GM18526 (cell line): Measurements from ENCODE around the gene MAPK1.

Source experiments
- POLR2A ChIP-seq: IDR thresholded peaks from 3 replicates; pipeline ENCODE4 v1.6.1; 2011; ENCODE audit not compliant: insufficient read length; ENCODE audit errors: extremely low read depth

The MAPK1 gene

DNA sequence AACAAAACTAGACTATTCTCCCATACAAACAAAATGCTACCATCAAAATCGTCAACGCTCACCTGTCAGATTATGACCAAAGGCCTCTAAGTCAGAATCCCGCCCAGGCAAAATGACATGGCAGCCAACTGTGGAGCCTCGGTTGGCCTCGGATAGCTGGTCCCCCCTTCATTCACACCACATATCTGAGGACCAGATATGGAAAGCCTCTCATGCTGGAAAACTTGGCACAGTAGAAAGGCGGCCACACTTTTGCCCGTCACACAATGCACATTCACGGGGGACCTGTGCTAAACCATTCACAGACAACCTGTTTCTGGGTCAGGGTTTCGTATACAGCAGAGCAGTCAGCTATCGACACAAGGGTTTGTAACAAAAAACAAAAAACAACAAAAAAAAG lies 11.2 kb downstream of the MAPK1 start:
- TF ChIP-seq POLR2A = no peak

DNA sequence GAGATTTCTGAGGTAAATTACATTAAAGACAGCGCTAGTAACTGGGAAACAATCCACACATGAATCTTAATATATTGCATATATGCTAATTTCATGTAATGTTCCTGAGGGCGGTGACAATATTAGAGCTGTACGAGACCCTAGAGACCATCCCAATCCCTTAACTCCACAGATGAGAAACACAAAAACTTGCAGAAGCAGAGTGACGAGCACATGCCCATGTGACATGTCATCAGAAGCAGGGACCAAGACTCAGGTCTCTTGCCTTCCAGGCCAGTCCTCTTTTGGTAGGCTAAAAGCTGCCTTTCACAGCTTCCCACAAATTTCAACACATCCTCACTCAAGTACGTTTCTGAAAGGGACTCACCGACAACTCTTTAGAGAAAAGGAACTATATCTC lies 11.8 kb downstream of the MAPK1 start:
- no peak for TF ChIP-seq POLR2A

DNA sequence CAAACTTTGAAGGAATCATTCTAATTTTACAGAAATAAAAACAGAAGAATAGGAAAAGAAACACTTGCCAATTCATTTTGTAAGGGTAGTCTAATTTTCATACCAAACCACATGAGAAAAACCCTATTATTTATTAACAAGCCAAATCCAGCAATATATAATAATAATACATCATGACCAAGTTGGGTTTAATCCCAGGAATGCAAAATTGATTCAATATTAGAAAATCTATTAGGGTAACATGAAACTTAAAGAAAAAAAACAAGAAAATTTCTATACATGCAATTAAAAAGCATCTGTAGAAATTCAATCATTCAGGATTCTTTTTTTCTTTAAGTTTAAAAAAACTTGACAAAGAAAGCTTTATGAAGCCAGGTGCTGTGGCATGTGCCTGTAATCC lies 16.8 kb downstream of the MAPK1 start:
- TF ChIP-seq POLR2A = no peak

DNA sequence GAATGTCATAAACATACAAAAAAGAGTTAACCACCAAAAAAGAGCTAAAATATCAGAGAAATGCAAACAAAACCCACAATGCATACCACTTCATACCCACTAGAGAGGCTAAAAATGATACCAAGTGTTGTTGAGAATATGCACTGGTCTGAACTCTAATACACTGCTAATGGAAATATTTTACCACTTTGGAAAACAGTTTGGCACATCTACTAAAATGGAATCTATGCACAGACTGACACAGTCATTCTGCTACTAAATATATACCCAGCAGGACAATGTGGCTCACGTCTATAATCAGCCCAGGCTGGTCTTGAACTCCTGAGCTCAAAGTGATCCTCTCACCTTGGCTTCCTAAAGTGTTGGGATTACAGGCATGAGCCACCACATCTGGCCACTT lies 18.0 kb downstream of the MAPK1 start:
- TF ChIP-seq POLR2A = no peak

DNA sequence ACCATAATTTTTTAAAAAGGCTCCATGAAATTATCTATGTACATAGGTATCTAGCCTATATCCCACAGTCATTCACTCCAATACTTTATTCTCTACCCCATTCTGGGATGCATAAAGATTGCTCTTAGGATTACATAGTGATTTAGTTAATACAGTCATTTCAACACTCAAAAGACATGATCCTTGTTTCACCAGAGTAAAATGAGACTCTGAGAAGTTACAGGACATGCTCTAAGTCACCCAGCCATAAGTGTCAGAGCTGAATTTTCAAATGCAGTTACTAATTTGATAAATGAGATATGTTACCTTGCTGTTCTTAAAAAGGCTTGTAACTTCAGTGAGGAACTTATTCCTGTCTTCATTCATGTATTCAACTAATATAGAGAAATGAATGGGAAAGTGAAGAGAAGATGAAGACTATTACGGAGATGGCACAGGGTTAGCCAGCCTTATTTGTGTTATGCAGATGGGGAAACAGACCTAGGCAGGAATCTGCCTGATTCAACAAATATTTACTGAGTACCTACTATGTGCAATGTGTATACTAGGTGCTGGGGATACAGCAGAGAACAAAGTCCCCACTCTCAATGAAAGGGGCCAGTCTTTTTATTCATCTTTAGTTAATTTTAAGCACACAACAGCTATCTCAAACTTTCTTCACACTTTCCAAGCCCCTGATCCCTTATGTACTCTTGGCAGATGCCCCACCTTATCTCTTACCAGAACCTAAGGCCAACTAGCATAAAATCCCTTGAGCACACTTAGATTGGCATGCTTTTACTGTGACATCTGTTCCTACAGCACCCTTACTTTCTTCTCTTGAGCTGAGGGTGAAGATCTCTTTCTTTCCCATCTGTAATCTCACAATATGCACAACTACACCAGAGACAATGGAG lies 21.6 kb downstream of the MAPK1 start:
- TF ChIP-seq POLR2A = no peak

DNA sequence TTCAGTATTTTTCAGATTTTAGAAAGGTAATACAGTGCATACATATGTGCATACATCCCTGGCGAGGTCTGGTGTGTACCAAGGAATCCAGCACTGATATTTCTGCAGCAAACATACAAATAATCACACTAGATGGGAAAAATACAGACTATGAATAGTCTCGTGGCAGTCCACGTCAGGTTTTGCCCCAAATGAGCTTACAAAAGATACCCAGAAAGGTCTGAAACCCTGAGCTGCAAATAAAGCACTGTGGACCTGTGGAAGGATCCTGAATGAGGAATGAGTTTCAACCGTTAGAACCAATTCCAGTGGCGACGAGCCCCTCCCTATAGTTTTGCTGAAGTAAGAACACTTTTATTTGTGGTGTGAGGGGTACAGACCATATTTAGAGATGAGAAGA lies 24.5 kb downstream of the MAPK1 start:
- TF ChIP-seq POLR2A = no peak

DNA sequence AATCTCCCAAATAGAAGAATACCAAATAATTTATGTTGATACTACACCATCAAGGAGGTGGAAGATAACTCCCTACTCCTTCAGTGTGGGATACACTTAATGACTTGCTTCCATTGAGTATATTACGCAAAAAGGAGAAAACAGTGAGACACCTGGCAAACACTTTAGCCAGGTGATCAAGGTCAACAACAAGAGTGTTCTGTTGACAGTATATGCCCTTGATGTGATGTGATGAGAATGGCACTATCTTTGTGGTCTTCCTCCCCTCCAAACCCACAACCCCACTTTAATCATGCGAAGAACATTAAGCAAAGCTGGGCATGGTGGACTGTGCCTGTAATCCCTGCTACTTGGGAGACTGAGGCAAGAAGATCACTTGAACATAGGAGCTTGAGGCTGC lies 26.0 kb downstream of the MAPK1 start:
- TF ChIP-seq POLR2A = no peak

DNA sequence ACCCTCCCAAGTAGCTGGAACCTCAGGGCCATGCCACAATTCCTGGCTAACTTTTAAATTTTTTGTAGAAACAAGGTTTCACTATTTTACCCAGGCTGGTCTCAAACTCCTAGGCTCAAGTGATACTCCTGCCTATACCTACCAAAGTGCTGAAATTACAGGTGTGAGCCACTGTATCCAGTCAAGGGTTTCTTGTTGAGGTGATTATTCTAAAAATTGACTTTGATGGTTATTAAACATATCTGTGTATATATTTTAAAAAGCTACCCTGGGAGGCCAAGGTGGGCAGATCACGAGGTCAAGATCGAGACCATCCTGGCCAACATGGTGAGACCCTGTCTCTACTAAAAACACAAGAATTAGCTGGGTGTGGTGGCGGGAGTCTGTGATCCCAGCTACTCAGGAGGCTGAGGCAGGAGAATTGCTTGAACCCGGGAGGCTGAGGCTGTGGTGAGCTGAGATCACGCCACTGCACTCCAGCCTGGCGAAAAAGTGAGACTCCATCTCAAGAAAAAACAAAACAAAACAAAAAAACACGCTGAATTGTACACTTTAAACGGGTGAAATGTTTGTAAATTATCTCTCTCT lies 27.1 kb downstream of the MAPK1 start:
- no peak for TF ChIP-seq POLR2A

DNA sequence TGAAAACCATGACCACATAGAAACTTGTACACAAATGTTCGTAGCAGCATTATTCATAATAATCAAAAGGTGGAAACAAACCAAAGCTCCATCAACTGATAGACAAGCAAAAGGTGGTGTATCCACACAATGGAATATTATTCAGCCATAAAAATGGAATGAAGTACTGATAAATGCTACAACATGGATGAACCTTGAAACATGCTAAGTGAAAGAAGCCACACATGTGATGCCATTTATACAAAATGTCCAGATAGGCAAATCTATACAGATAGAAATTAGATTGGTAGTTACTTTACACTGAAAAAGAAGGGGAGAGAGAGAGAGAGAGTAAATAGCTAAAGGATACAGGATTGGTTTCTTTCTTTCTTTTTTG lies 27.7 kb downstream of the MAPK1 start:
- no peak for TF ChIP-seq POLR2A

DNA sequence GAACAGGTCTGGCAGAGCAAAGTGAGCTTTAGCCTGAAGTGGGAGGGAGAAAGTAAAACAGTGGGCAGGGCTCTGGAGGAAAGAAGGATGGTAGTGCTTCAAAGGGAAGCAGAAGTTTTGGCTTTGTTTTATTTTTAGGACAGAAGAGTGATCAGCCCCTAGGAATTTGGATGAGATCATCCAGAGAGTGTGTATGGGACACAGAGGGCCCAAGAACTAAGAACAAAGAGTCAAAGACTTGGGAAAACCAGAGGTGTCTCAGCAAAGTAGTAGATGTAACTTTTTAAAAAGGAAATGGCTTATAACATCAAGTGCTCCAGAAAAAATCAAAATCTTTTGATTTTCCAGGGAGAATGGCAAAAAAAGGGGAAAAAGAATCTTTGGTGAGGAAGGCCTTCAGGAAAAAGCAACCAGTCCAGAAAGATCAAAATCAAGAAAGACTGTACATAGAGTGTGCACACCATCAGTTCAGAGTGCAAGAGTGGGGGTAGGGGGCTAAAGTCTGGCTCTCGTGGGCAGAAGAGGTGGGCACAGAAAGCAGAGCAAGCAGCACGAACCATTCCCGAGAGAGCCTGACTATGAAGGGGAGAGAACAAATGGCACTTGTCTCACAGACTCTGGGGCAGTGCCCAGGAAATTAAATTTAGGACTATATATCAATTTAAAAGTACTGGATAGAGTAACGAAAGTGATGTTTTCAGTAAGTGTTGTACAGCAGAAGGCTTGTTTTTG lies 30.0 kb downstream of the MAPK1 start:
- no peak for TF ChIP-seq POLR2A

DNA sequence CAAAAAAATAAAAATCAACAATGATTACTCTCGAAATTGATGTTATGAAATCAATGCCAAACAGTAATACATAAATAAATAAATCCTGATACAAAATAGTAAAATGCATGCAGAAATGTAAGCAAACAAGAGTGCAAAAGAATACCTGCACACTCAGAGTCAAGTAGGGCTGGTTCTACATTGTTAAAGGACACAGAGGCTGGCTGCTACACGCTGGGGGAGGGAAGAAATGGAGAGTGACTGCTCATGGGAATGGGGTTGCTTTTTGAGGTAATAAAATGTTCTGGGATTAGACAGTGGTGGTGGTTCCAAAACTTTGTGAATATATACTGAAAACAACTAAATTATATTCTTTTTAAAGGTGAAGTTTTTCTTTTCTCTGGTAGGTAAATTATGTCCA lies 32.1 kb downstream of the MAPK1 start:
- no peak for TF ChIP-seq POLR2A

DNA sequence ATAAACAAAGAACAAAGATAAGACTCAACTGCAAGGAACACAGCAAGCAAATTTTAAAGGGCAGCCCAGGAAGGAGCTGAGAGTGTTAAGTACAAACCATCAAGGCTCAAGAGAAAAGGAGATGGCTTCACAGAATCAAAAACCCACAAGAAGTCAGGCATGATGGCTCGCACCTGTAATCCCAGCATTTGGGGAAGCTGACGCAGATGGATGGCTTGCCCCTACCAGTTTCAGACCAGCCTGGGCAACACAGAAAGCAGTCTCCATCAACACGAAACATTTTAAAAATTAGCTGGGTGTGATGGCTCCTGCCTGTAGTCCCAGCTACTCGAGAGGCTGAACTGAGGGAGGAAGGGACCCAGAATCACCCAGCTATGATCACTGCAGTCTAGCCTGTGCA lies 32.6 kb downstream of the MAPK1 start:
- TF ChIP-seq POLR2A = no peak

DNA sequence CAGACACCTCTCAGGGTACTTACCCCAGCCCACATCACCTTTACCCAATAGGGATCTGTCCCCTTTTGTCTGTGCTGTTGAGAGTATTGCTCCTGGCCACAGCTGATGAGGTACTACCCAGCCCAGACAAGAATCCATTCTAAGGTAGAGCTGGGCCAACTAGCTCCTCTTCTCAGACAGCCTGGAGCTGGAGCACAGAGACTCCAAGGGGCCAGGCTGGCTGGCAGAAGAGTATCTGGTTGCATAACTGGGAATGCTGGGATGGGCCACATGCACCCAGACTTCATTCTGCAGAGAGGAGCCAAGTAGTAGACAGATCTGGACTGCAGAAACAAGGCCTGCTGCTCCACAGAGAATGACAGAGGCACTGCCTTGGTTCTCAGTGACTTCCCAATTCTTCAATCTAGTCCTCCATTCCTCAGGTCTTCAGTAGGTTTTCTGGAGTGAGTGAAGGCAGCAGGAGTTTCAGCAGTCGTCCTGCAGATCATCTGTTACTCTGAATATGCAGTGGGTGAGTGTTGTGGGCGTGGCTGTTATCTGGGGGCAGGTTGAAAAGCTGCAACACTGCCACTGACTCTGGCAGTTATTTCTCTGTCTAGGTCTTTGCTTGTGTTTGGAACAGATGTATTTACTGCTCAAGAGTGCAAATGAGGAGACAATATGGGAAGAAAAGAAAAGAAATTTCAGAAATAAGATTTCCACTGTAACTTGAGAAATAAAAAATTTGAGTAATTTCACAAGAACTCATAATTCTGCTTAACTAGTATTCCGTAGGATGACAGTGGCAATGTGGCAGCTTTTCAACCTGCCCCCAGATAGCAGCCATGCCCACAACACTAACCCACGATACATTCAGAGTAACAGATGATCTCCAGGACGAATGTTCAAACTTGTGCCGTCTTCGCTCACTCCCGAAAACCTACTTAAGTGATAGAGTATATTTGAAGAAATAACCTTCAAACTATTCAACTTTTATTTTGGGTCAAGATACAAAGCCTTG lies 34.9 kb downstream of the MAPK1 start:
- TF ChIP-seq POLR2A = no peak

DNA sequence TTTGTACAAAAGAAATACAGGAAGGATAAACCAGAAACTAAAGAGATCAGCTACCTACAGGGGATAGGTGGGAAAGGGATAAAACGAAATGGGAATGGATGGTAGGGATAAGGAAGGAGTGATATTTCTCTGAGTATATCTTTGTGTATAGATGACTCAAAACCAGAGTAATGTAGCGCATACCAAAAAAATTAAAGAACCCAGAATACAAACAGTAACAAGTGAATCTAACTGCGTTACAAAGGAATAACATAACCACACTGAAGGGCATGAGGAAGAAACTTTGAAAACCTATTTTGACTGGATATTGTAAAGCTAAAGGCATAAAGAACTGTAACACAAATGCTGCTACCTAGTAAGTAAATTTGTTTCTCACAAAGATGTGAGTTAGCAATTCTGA lies 37.9 kb downstream of the MAPK1 start:
- TF ChIP-seq POLR2A = no peak

DNA sequence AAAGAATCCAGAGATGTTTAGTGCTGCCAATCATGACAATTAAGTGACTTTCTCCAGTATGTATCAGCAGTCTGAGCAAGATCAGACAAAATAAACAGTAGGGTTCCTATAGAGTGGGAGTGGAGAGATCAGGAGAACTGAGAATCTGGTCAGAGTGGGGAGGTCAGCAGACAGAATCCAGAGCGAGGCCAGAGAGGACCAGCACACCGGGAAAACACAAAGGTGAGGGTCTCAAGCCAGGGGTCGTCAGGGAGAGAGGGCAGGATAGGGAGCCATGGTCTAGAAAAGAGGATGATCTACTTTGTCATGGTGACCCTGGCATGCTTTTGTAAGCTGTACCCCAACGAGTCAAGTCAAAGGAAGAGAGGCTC lies 39.2 kb downstream of the MAPK1 start:
- TF ChIP-seq POLR2A = no peak
